ENCODE data around the gene CFAP47.

The CFAP47 gene

DNA sequence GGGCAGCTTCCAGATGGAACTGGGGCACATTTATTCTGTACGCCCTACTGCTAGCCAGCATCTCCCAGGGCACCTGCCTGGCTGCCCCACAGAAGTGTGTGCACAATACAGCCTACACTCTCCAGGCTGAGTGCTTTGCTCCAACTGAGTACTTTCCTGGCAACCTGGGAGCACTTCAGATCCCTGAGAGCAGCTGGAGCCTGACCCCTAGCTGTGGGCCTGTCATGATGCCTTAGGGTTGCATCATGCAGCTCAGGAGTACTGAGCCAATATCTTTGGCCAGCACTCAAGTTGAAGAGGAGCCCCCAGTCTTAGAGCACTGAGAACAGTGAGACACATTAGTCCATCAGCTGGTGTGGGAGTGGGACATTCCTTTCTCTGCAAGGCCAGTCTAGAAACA is 321.9 kb downstream of the CFAP47 start:
- H3K4me3 ChIP-seq (ENCODE audit: low read length) = no peak overlapping the region
- TF ChIP-seq, protein P1, sequence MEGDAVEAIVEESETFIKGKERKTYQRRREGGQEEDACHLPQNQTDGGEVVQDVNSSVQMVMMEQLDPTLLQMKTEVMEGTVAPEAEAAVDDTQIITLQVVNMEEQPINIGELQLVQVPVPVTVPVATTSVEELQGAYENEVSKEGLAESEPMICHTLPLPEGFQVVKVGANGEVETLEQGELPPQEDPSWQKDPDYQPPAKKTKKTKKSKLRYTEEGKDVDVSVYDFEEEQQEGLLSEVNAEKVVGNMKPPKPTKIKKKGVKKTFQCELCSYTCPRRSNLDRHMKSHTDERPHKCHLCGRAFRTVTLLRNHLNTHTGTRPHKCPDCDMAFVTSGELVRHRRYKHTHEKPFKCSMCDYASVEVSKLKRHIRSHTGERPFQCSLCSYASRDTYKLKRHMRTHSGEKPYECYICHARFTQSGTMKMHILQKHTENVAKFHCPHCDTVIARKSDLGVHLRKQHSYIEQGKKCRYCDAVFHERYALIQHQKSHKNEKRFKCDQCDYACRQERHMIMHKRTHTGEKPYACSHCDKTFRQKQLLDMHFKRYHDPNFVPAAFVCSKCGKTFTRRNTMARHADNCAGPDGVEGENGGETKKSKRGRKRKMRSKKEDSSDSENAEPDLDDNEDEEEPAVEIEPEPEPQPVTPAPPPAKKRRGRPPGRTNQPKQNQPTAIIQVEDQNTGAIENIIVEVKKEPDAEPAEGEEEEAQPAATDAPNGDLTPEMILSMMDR (conservative IDR thresholded peaks at IDR 0.05; ENCODE audit: low read depth, low read length) = no peak
- no peak for DNase-seq (ENCODE audit: low read depth)

DNA sequence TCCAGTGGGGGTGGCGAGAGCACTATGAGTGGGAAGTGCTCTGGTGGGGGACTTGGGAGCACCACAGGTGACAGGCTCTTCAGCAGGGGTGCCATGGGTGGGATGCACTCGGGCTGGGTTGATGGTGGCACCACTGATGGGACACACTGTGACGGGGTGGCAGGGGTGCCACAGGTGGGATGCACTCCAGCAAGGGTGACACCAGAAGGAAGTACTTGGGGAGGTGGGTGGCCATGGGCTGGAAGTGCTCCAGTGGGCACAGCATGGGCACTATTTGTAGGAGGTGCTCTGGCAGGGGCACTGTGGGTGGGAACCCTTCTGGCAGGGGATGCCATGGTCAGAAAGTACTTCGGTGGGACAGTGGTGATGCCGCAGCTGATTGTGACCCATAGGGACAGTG is 346.6 kb downstream of the CFAP47 start:
- H3K4me3 ChIP-seq (ENCODE audit: low read length) = no peak overlapping the region
- TF ChIP-seq, protein P1 (conservative IDR thresholded peaks at IDR 0.05; ENCODE audit: low read depth, low read length) = no peak
- no peak for DNase-seq (ENCODE audit: low read depth)

DNA sequence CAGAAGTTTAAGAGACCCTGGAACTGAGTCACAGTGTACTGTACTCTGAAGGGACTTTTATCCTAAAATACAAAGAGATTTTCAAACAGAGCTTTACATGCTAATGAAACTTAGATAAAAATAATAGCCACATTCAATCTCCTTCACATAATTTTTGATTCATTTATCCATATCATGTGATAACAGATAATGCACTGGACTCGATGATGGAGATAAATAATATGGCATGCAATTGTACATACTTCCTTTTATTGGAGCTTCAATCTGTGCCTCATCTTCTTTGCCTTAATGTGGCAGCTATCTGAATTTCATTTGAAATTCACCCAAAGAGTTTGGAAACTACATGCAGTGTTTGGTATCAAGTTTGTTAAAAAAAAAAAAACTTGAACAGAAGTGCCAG is 390.6 kb downstream of the CFAP47 start:
- TF ChIP-seq, protein P1 (conservative IDR thresholded peaks at IDR 0.05; ENCODE audit: low read depth, low read length) = no peak
- no peak overlapping the region for H3K4me3 ChIP-seq (ENCODE audit: low read length)
- DNase-seq (ENCODE audit: low read depth) = no peak

DNA sequence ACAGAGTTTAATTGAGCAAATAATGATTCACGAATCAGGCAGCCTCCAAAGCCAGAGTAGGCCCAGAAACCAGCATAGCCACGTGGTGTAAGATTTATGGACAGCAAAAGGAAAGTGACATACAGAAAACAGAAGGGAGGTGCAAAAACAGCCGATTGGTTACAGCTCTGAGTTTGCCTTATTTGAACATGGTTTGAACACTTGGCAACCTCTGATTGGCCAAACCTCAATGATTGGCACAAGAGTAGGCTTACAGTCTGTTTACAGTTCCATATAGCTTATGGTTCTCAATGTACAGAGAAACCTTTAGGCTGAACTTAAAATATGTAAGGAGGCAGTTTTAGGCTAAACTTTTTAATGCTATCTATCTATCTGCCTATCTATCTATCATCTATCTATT is 394.8 kb downstream of the CFAP47 start:
- no peak overlapping the region for H3K4me3 ChIP-seq (ENCODE audit: low read length)
- TF ChIP-seq, protein P1 (conservative IDR thresholded peaks at IDR 0.05; ENCODE audit: low read depth, low read length) = no peak
- DNase-seq (ENCODE audit: low read depth) = no peak

DNA sequence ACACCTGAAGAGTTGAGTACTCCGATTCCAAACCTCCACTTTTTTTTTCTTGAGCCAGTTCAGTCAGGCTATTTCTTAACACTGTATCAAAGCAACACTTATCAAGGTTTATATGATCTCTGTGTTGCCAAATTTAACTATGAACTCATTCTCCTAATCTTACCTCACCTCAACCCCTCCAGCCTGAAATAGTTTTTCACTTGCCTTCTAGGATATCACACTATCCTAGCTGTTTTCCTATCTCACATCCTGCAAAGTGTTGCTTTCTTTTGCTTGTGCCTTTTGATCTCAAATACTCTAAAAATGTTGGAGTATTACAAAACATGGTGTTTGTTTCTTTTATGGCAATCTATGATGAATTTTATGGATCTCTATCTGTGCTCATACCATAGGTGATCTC is 415.0 kb downstream of the CFAP47 start:
- DNase-seq (ENCODE audit: low read depth) = no peak
- no peak overlapping the region for H3K4me3 ChIP-seq (ENCODE audit: low read length)
- TF ChIP-seq, protein P1 (conservative IDR thresholded peaks at IDR 0.05; ENCODE audit: low read depth, low read length) = no peak

DNA sequence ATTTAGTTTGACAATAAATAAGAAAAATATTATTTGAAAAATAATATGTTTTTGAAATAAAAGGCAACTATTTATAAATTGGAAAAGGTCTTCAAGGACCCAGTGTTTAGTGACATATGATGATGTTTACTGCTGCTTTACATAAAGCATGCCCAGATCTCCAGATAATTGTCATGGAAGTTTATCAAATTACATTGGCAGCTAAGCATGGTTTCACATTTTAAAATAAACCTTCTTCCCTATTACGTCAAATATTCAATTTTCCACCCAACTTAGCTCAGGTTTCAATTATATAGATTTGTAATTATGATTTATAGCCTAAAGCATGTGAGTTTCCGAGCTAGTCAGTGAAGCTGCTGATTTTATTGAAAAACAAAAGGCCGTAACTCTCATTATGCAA is 417.2 kb downstream of the CFAP47 start:
- H3K4me3 ChIP-seq (ENCODE audit: low read length) = no peak overlapping the region
- TF ChIP-seq, protein P1 (conservative IDR thresholded peaks at IDR 0.05; ENCODE audit: low read depth, low read length) = no peak
- DNase-seq (ENCODE audit: low read depth) = no peak

DNA sequence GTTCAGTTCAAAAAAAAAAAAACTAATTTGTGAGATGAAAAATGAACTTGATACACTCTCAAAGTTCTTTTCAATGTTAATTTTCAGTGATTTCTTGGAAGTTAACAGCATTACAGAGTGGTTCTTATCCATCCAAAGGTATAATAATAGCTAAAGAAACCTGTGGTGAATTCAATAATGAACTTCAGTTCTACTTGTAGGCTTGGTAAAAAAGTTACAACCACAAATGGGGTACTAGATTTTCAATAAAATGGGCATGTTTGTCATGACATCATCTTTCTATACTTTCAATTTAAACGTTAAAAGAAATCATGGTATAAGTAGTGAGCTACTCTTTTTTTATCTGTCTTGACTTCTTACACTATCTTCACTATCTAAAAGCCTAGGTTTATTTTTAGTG is 424.8 kb downstream of the CFAP47 start:
- no peak for DNase-seq (ENCODE audit: low read depth)
- no peak overlapping the region for H3K4me3 ChIP-seq (ENCODE audit: low read length)
- TF ChIP-seq, protein P1 (conservative IDR thresholded peaks at IDR 0.05; ENCODE audit: low read depth, low read length) = no peak

Data from retinal pigment epithelial cell (primary cell).